ENCODE data around the gene PRR3. TPM values are rescaled to one million over a fixed set of nuclear protein-coding genes. Genes with fewer than 3 reads are reported as not detected.

Gene PRR3
- total RNA-seq, 1 donor from 2014 or later, result 11.0 TPM

GRCh38 chr6:30530014-30530413, 27.1 kb upstream of the PRR3 start:
- Mint-ChIP-seq H3K27ac (ENCODE audit: unreplicated experiment) (no peak overlapping the region), H3K9me3 (ENCODE audit: unreplicated experiment) (no peaks in the 10 kb centered on the region), H3K4me3 (ENCODE audit: unreplicated experiment) (no peak overlapping the region), H3K4me1 (ENCODE audit: low read depth, unreplicated experiment) (peaks cover 3% of the 10 kb centered on the region), H3K27me3 (ENCODE audit: low read depth, unreplicated experiment) (peaks cover 8% of the 10 kb centered on the region), H3K36me3 (ENCODE audit: low read depth, unreplicated experiment) (no peaks in the 10 kb centered on the region)
- H3K36me3 ChIP-seq (ENCODE audit: insufficient read depth, low read length), result no peaks in the 10 kb centered on the region
- H3K27me3 ChIP-seq (ENCODE audit: insufficient read depth, low read length), result no peaks in the 10 kb centered on the region
- H3K79me2 ChIP-seq (ENCODE audit: insufficient read depth, low read length), result no peaks in the 10 kb centered on the region
- H3K4me3 ChIP-seq (ENCODE audit: insufficient read depth, low read depth, low read length), result no peak overlapping the region
- peaks cover 10% of the 10 kb centered on the region for H3K4me1 ChIP-seq (ENCODE audit: insufficient read depth, low read length)
- no peak overlapping the region for H3K27ac ChIP-seq (ENCODE audit: low read depth, low read length)
- H4K20me1 ChIP-seq (ENCODE audit: insufficient read depth, low read length), result no peaks in the 10 kb centered on the region
- no peak for TF ChIP-seq CTCF (IDR thresholded peaks at IDR 0.05; ENCODE audit: insufficient read depth, low read depth, low read length)
- TF ChIP-seq EZH2 (IDR thresholded peaks at IDR 0.05; ENCODE audit: insufficient read depth, low read length), result no peak
- DNase-seq (ENCODE audit: low read depth) (no peak), FAIRE-seq (no peak)
- no peak overlapping the region for H2AFZ ChIP-seq (ENCODE audit: low read depth, low read length)
- H3K4me2 ChIP-seq (ENCODE audit: low read length), result no peak overlapping the region
- no peak overlapping the region for H3K9ac ChIP-seq (ENCODE audit: low read length)
- no peaks in the 10 kb centered on the region for H3K9me3 ChIP-seq (ENCODE audit: insufficient read depth, low read depth, low read length)

- Histone ChIP-seq H3K9me3 (ENCODE audit: insufficient read depth, low read depth, low read length) (no peaks in the 10 kb centered on the region), H2AFZ (ENCODE audit: low read depth, low read length) (no peak overlapping the region), H3K9ac (ENCODE audit: low read length) (no peak overlapping the region), H3K4me1 (ENCODE audit: insufficient read depth, low read length) (no peaks in the 10 kb centered on the region), H3K4me3 (ENCODE audit: insufficient read depth, low read depth, low read length) (no peak overlapping the region), H3K27ac (ENCODE audit: low read depth, low read length) (no peak overlapping the region), H3K36me3 (ENCODE audit: insufficient read depth, low read length) (no peaks in the 10 kb centered on the region), H3K4me2 (ENCODE audit: low read length) (no peak overlapping the region), H3K79me2 (ENCODE audit: insufficient read depth, low read length) (no peaks in the 10 kb centered on the region), H3K27me3 (ENCODE audit: insufficient read depth, low read length) (no peaks in the 10 kb centered on the region), H4K20me1 (ENCODE audit: insufficient read depth, low read length) (no peaks in the 10 kb centered on the region)
- Mint-ChIP-seq H3K9me3 (ENCODE audit: unreplicated experiment) (no peaks in the 10 kb centered on the region), H3K4me1 (ENCODE audit: low read depth, unreplicated experiment) (no peaks in the 10 kb centered on the region), H3K4me3 (ENCODE audit: unreplicated experiment) (no peak overlapping the region), H3K27ac (ENCODE audit: unreplicated experiment) (no peak overlapping the region), H3K36me3 (ENCODE audit: low read depth, unreplicated experiment) (no peaks in the 10 kb centered on the region), H3K27me3 (ENCODE audit: low read depth, unreplicated experiment) (peaks cover 7% of the 10 kb centered on the region)
- no peak for DNase-seq (ENCODE audit: low read depth)
- no peak for TF ChIP-seq CTCF (IDR thresholded peaks at IDR 0.05; ENCODE audit: insufficient read depth, low read depth, low read length)
- no peak for TF ChIP-seq EZH2 (IDR thresholded peaks at IDR 0.05; ENCODE audit: insufficient read depth, low read length)
- FAIRE-seq, result no peak
Observed at GRCh38 chr6:30533460-30534294, 23.4 kb upstream of the PRR3 start.

- H3K79me2 ChIP-seq (ENCODE audit: insufficient read depth, low read length), result no peaks in the 10 kb centered on the region
- no peaks in the 10 kb centered on the region for H3K9me3 Mint-ChIP-seq (ENCODE audit: unreplicated experiment)
- no peak overlapping the region for H3K9ac ChIP-seq (ENCODE audit: low read length)
- H3K27me3 ChIP-seq (ENCODE audit: insufficient read depth, low read length), result no peaks in the 10 kb centered on the region
- H2AFZ ChIP-seq (ENCODE audit: low read depth, low read length), result no peak overlapping the region
- FAIRE-seq (no peak), DNase-seq (ENCODE audit: low read depth) (no peak)
- H3K27ac Mint-ChIP-seq (ENCODE audit: unreplicated experiment), result no peak overlapping the region
- peaks cover 1% of the 10 kb centered on the region for H3K36me3 Mint-ChIP-seq (ENCODE audit: low read depth, unreplicated experiment)
- peaks cover 3% of the 10 kb centered on the region for H3K4me1 ChIP-seq (ENCODE audit: insufficient read depth, low read length)
- TF ChIP-seq EZH2 (IDR thresholded peaks at IDR 0.05; ENCODE audit: insufficient read depth, low read length), result no peak
- TF ChIP-seq CTCF (IDR thresholded peaks at IDR 0.05; ENCODE audit: insufficient read depth, low read depth, low read length), result no peak
- peaks cover 2% of the 10 kb centered on the region for H3K27me3 Mint-ChIP-seq (ENCODE audit: low read depth, unreplicated experiment)
- no peak overlapping the region for H3K4me3 ChIP-seq (ENCODE audit: insufficient read depth, low read depth, low read length)
- no peaks in the 10 kb centered on the region for H4K20me1 ChIP-seq (ENCODE audit: insufficient read depth, low read length)
- peaks cover 4% of the 10 kb centered on the region for H3K4me1 Mint-ChIP-seq (ENCODE audit: low read depth, unreplicated experiment)
- H3K4me3 Mint-ChIP-seq (ENCODE audit: unreplicated experiment), result no peak overlapping the region
- H3K27ac ChIP-seq (ENCODE audit: low read depth, low read length), result no peak overlapping the region
- H3K36me3 ChIP-seq (ENCODE audit: insufficient read depth, low read length), result no peaks in the 10 kb centered on the region
- H3K9me3 ChIP-seq (ENCODE audit: insufficient read depth, low read depth, low read length), result no peaks in the 10 kb centered on the region
- H3K4me2 ChIP-seq (ENCODE audit: low read length), result no peak overlapping the region
Observed at GRCh38 chr6:30537931-30538330, 19.2 kb upstream of the PRR3 start.

All from astrocyte (in vitro differentiated cells and primary cell).